Activated CD8-positive, alpha-beta memory T cell treated with anti-CD3 and anti-CD28 coated beads for 4 hours (primary cell): ENCODE results near the gene SERPINB5.
"Not testable (repeated sequence)": the region's sequence is repeated elsewhere in the genome, so short reads cannot be mapped to it uniquely, and the experiment has no call there.

ENCODE experiments used
- DNase-seq, 2 donors: peaks; one replicate each; pipeline ENCODE4 v3.0.0-alpha.2; 2020; ENCODE audit warnings: low read depth in 2 of 2

Gene SERPINB5, protein sequence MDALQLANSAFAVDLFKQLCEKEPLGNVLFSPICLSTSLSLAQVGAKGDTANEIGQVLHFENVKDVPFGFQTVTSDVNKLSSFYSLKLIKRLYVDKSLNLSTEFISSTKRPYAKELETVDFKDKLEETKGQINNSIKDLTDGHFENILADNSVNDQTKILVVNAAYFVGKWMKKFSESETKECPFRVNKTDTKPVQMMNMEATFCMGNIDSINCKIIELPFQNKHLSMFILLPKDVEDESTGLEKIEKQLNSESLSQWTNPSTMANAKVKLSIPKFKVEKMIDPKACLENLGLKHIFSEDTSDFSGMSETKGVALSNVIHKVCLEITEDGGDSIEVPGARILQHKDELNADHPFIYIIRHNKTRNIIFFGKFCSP

DNA sequence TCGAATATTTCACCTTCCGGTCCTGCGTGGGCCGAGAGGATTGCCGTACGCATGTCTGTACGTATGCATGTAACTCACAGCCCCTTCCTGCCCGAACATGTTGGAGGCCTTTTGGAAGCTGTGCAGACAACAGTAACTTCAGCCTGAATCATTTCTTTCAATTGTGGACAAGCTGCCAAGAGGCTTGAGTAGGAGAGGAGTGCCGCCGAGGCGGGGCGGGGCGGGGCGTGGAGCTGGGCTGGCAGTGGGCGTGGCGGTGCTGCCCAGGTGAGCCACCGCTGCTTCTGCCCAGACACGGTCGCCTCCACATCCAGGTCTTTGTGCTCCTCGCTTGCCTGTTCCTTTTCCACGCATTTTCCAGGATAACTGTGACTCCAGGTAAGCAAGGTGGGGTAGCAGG is at the start of gene SERPINB5:
Gene SERPINB5 (plus strand): TSS at position 291 of the 400 bp plus-strand sequence. CDS start 7,471 bp downstream, outside the sequence.
- no peak for DNase-seq

DNA sequence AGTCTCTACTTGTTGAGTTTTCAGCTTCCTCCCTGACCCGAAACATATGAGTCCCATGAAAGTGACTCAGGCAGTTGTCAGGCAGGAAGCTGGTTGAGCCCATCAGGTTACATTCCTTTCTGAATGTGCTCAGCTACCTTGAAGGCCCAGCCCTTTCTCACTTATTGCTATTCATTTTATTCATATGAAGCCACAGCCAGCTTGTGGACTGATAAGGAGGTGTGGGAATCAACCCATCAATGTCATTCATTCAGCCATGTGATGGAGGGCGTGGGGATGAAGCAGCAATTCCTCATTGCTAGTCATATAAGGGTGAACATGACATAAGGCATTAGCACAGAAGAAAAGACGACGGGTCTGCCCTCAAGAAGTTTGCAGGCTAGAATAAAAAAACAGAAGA is 49.2 kb upstream of the SERPINB5 start:
- no peak for DNase-seq

DNA sequence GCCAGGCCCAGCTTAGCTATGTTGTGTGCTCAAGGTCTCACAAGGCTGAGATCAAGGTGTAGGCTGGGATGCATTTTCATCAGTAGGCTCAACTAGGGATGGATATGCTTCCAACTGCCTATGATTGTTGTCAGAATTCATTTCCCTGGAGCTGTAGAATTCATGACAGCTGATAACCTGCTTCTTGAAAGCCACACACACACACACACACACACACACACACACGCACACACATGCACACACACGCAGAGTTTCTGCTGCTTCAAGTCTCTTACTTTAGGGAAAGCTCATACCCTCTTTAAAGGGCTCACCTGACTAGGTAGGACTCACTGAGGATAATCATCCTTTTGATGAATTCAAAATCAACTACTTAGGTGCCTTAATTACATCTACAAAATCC is 46.2 kb upstream of the SERPINB5 start:
- DNase-seq, result no peak

DNA sequence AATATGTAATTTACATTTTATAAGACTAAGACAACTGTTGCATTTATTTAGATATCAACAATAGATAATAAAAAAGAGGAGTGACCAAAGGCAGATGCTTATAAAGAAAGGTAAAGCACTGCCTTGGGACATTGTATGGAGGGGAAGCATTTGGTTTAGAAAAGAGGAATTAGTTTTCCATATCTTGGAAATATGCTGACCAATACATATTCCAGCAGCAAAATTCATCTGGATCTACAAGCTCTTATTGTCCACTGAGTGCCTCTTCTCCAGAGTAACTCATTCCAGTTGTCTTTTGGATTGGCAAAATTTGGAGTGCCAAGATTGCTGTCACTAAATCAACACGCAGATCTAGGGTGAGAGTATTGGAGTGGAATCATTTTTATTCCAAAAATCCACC is 45.6 kb upstream of the SERPINB5 start:
- no peak for DNase-seq

DNA sequence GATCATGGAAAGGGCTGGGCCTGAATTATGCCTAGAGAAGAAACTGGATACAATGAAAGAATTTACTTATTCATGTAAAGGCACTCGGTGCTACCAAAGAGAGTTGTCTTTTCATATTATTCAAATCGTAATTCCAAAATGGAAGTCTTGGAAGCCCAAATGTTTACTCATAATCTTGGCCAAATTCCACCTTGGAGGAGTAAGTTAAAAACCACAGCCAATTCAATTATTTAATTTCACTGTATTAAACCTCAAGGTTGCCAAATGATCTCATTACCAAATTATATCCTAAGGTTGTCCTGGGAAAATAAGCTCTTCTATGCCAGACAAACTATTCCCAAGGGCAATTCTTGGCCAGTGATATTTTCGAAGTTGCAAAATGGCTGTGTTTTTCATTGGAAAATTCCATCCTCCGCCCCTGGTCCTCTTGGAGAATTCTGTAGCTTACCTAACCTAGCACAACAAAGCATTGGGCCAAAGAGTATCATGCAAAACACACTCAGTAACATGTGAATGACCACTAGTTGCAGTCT is 43.4 kb upstream of the SERPINB5 start:
- no peak for DNase-seq

DNA sequence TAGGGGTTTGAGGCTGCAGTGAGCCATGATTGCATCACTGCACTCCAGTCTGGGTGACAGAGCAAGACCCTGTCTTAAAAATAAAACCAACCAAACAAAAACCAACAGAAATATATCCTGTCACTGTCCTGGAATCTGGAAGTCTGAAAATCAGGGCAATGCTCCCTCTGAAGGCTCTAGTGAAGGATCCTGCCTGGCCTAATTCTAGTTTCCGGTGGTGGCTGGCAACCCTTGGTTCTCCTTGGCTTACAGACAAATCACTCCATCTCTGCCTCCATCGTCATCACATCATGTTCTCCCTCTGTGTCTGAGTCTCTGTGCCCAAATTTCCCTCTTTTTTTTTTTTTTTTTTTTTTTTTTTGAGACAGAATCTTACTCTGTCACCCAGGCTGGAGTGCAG is 38.6 kb upstream of the SERPINB5 start:
- no peak for DNase-seq

DNA sequence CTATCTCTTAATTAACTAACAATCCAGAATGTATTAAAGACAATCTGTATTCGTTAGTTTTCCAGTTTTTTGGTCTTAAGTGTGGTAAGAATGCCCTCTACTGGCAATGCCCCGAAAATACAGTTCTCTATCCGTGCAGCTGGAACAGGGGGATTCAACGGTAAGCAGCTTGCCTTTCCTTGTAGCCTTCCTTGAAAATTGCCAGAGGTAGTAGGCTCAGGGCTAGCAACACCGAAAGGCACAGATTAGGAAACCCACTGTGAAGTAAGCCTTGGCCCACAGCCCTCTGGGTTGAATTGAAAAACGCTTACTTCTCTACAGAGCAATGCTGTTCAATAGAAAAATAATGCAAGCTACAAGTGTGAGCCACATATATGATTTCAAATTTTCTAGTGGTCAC is 37.4 kb upstream of the SERPINB5 start:
- DNase-seq, result peak in 1 of 2 donors; percentile 11

DNA sequence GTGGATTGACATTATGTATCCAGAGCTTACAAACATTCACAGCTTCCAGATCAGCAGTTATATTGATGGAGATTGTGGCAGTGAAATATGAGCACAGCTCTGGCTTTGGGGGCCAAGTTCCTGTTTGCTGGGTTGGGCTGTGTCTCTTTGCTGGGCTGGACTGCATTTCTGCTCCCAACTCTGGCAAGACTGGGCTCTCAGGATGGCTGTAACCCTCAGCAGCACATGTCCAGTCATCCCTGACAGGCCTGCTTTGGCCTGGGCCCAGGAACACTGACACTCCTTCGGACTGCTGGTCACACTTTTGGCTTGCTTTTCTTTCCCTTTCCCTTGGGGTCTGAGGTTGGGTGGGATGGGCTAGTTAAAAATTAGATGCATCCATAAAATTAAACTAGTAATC is 36.5 kb upstream of the SERPINB5 start:
- DNase-seq, result no peak

DNA sequence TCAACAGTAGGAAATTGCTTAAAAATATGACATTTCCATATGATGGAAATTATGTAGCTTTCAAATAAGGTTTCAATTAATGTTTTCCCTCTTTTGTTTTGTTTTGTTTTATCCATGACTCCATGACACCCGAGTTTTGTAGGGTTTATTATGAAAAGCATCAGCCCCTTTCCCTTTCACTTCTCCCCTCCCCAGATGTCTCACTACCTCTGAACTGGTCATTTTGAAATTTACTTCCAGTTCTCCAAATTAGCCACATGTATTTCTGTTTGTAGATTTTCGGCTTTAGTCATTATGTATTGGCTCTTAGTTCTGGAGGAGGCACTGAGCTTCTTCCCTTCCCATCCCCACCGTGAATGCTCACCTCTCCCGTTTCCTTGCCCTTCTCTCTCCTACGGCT is 35.9 kb upstream of the SERPINB5 start:
- no peak for DNase-seq

DNA sequence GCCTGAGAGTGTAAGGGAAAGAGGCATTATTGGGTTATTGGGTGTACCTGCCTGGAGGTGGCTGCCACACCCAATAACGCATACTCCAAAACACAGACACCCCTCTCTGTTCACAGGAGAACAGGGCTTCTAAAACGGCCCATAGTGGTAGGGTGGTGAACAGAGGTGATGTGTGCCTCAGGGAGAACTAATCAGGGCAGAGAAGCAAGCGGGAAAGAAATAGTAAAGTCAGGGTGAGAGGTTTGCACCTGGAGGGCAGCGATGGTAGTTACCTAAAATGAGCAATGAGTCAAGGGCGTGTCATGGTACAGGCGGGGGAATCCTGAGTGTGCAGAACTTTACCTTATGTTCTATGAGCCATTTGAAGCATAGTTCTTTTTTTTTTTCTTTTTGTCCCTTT is 32.9 kb upstream of the SERPINB5 start:
- DNase-seq, result no peak

DNA sequence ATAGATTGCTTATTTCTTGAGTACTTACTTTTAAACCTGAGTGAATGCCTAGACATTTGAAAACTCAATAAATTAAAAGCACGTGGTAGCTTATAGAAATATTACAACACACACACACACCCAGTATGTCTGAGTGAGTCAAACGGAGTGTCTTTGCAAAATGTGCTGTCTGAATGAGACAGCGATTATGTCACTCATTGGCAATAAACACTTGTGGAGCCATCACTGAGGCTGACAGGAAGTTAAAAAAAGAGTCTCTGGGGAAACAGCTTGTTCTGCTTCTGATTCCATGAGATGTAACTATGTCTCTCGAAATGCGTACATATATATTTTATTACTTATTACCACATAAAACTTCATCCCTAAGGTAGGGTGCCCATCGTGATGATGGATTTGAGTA is 32.2 kb upstream of the SERPINB5 start:
- DNase-seq, result no peak

DNA sequence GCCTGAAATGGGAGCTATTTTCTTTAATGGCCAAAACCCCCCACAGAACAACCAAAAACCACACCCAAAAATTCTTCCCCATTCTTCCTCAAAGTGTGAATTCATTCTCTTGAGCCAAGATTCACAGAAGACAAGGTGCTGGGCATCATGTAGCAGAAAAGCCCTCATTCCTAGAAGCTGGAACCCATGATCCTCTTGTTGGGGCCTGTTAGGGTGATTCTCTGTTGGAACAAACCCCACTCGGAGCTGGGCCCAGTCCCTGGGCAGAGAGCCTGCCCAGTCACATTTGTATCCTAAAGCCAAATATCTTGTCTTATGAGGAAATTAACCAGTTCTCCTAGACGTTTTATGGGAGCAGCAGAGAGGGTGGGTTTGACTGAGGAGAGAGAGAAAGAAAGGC is 31.7 kb upstream of the SERPINB5 start:
- DNase-seq, result no peak

DNA sequence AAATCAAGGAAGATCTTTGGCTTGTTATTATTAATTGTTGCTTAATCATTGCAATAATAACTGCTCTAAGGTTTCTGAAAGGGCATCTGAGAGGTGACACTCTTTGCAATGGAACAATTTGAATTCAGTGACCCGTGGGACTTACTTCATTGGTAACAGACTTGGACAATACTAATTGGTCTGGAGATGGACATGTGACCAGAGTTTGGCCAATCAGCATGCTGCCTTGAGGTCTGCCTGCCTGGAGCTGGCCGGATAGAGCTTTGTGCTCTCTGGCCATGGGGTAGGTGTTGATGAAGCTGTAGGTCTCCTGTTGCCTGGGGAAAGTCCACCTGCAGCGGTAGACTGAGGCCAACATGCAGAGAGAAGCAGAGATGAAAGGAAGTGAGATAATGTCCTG is 30.5 kb upstream of the SERPINB5 start:
- no peak for DNase-seq

DNA sequence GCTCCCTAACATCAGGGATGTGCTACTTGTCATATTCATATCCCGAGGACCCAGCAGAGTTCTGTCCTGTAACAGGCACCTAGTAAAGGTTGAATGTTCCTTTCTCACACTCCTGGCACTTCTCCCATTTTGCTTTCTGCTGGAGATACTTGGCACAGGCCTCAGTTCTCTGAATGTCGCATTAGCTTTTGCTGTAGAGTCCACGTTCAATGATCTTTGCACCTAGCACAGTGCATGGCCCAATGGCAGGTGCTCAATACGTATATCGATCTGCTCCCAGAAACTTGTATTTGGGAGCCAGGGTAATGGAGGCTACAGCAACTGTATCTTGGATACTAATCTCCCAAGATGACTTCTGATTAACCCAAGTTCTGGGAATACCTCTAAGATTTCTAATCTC is 29.7 kb upstream of the SERPINB5 start:
- DNase-seq, result no peak

DNA sequence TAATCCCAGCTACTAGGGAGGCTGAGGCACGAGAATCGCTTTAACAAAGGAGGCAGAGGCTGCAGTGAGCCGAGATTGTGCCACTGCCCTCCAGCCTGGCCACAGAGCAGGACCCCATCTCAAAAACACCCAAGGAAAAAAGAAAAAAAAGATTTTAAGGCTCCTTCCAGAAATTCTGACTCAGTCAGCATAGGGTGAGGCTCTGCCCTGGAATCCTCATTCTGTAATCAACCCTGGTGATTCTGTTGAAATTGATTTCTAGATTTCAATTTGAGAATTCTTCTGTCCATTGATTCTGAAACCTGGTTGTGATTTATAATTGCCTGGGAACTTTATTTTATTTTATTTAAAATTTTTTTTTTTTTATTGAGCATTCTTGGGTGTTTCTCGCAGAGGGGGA is 27.3 kb upstream of the SERPINB5 start:
- no peak for DNase-seq

DNA sequence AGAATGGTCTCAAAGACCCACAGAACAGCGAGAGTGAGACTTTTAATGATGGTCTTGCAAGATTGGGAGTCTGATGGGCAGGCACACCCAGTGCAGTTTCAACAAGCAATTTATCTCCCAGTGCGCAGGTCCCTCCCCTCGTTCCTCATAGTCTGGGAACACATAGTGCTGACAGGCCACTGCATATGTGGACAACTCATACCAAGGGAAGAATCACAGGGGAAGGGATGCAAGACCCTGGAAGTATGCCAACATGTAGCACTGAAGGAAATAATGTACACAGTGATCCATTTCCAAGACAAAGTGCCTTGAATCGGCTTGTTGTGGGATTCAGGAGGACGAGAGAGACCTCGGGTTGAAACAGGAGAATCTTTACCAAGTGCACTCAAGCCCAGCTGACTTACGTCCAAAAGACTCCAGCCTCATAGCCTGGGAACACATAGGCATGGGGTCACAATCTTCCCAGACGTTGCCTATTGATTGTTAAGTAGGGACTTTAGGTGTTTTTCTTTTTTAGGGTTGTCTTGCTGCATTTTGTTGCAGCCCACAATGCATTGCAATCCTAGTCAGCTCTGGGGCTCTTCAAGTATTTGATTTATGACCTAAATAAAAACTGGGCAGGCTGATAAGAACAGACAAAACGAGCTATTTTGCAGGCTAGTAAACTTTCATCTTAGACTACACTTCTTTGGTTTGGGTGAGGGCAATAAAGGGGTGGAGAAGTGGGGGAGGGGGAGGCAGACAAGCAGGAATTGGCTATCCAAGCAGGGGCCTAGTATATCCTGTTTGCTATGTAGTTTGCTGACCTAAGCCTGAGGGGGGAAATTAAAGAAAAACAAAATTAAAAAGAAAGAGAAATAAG is 24.7 kb upstream of the SERPINB5 start:
- no peak for DNase-seq

DNA sequence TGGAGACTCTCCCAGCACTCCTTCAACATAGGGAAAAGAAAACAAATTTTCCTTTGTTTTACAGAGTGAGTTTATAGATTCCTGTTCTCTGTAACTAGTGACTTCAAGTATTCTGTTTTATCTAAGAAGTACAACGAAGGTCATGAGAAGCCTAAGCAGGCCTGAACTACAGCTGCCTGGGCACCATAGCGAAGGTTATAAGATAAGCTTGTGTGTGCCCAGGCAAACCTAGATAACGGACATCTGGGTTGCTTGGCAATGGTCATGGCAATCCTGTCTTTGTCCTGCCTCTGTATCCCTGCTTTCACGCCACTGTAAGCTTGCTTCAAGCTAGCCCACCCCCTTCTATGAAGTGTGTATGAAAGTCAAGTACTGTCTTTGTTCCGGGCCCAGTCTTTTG is 24.0 kb upstream of the SERPINB5 start:
- DNase-seq, result not testable (repeated sequence)

DNA sequence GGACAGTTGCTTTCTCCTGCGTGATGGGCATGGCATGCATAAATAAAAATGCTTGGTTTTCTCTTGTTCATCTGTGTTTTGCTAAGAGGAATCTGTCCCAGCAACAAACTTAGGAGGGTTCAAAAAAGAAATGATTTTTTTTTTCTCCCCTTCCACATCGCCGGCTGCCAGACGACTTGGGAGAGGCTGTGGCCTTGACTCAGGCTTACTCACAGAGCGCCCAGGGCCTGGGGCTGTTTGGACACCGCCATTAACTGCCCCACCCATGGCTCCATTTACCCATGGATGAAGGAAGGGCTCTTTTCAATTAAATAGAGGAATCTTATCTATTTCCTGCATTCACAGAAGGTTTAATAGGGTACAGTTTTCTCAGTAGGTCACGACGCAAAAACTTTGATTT is 22.3 kb upstream of the SERPINB5 start:
- no peak for DNase-seq

DNA sequence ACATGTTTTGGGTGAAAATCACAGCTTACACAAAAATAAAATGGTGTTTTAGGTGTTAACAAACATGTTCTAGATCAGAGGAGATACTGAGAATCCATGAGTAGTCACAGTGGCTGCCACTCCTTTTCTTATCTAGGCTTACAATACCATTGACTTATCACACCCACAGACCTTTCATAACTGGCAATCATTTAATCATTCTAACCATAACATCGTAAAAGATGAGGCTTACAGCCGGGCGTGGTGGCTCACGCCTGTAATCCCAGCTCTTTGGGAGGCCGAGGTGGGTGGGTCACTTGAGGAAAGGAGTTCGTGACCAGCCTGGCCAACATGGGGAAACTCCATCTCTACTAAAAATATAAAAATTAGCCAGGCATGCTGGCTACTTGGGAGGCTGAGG is 18.8 kb upstream of the SERPINB5 start:
- DNase-seq, result no peak

DNA sequence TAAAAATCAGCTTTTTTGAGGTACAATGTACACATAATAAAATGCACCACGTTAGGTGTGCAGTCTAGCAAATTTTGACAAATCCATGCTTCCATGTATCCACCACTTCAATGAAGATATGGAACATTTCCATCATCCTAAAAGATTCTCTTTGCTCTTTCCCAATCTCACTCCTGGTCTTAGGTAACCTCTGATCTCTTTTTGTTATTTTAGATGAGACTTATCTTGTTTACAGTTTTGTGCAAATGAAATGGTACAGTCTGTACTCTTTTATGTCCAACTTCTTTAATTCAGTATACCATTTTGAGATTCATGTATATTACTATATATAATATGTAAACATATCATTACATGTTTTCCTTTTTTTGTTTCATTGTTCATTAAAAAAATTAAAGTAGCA is 16.3 kb upstream of the SERPINB5 start:
- no peak for DNase-seq

DNA sequence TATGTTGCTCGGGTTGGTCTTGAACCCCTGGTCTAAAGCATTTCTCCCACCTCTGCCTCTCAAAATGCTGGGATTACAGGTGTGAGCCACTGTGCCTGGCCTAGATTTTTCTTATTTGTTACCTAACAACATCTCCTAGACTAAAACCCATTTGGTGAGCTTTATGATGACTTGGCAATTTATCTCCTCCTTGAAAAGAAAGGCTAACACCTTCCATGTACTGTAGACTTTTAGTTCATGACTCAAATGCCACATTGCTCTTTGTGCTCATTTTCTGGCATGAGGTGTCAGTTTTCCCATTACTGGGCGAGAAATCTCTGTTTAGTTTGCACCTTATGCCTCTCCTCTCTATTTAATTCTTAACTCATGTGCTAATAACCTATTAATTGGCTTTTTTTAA is 12.3 kb upstream of the SERPINB5 start:
- no peak for DNase-seq

DNA sequence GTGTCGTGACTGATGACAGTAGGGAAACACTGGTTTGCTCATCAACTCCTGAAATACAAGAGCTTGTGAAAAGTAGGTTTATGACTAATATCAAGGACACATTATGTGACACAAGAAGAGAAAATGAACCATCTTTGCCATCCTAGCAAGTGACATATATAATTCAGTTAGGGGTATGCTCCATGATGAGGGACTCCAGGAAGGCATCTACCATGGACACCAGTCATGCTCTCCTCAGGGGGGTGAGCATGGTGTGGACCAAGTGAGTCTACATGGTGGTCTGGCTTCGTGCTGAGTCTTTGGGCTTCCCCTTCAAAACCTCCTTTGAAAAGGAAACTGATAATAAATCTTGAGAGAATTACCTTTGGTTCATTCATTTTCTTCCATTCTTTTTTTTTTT is 11.7 kb upstream of the SERPINB5 start:
- no peak for DNase-seq

DNA sequence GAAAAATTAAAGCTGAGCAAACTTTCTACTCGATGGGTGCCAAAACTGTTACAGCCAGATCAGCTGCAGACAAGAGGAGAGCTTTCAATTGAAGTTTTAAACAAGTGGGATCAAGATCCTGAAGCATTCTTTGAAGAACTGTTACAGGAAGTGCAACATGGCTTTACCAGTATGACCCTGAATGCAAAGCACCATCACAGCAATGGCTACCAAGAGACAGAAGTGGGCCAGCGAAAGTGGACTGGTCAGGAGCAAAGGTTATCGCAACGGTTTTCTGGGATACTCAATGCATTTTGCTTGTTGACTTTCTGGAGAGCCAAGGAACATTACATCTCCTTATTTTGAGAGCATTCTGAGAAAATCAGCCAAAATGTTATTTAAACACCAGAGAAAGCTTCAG is 9.1 kb upstream of the SERPINB5 start:
- DNase-seq, result no peak
